Aorta (tissue), 5 donors: ENCODE measurements around the gene AP2A2. TPM values are rescaled to one million over a fixed set of nuclear protein-coding genes. Genes with fewer than 3 reads are reported as not detected.
A peak's percentile ranks its signal among the peaks of the same experiment; 100 is the strongest.

ENCODE experiments used
- ATAC-seq: fragments of 200-7000 bp; cut with Tn5 transposase; one replicate; pipeline ENCODE4 v1.9.1; 2022; ENCODE audit warnings: moderate library complexity; ENCODE audit not compliant: low FRiP score
- DNase-seq, 2 donors: peaks; one replicate each; pipeline ENCODE4 v3.0.0-alpha.2; 2020
- H3K27ac ChIP-seq, 2 donors: one replicate each; pipeline ENCODE4 v1.5.1; 2013; ENCODE audit warnings: low read length in 2 of 2, mild to moderate bottlenecking in 2 of 2, moderate library complexity in 2 of 2, control low read depth in 1 of 2, inconsistent platforms in 1 of 2, low read depth in 1 of 2
- H3K27me3 ChIP-seq, 2 donors: one replicate each; pipeline ENCODE4 v1.6.1; 2013; ENCODE audit warnings: control low read depth in 1 of 2, low read length in 1 of 2, mild to moderate bottlenecking in 1 of 2, moderate library complexity in 1 of 2; ENCODE audit not compliant: insufficient read depth in 2 of 2, control insufficient read depth in 1 of 2
- H3K36me3 ChIP-seq, 2 donors: one replicate each; pipeline ENCODE4 v1.6.1; 2013; ENCODE audit warnings: control low read depth in 1 of 2, low read length in 1 of 2, mild to moderate bottlenecking in 1 of 2; ENCODE audit not compliant: insufficient read depth in 2 of 2, control insufficient read depth in 1 of 2
- H3K4me1 ChIP-seq, 2 donors: one replicate each; pipeline ENCODE4 v1.6.1; 2013; ENCODE audit warnings: low read length in 2 of 2, control low read depth in 1 of 2, mild to moderate bottlenecking in 1 of 2, moderate library complexity in 1 of 2; ENCODE audit not compliant: insufficient read depth in 2 of 2, control insufficient read depth in 1 of 2
- H3K4me3 ChIP-seq, 2 donors: one replicate each; pipeline ENCODE4 v1.5.1; 2013; ENCODE audit warnings: low read length in 2 of 2, control low read depth in 1 of 2, mild to moderate bottlenecking in 1 of 2
- H3K9me3 ChIP-seq: one replicate; pipeline ENCODE4 v1.6.1; 2013; ENCODE audit warnings: mild to moderate bottlenecking, low read length; ENCODE audit not compliant: control insufficient read depth
- WGBS, 2 donors: extraction: QIAGEN DNeasy Blood & Tissue Kit; methylation state at CpG; one replicate each; pipeline ENCODE4 v1.1.7; 2013; 5-methylcytosine and 5-hydroxymethylcytosine counted together
- intact Hi-C, 2 donors: fragments of 100-400 bp; cut with DNase I; formaldehyde crosslinking; loops; one replicate each; pipeline versions ENCODE4 v1.14.2 to v1.15.0; 2022
- polyA plus RNA-seq, 2 donors: library from polyadenylated mRNA; stranded (reverse); fragments of 200-250 nt; gene quantifications; one replicate each; pipeline ENCODE4 v1.2.3, GENCODE V29; 2013
- total RNA-seq, 2 donors: library from RNA; stranded (reverse); fragmentation: NEBNext Ultra II Directional; extraction: Animal tissue kit (Norgen Biotek cat#: 25700); gene quantifications; one replicate each; pipeline ENCODE4 v1.2.1, GENCODE V29; 2021
- donor health status: healthy with polysubstance abuse.
- donor health status: Bipolar disorder and iron deficiency.
- donor health status: DM: no; HTN: no; CAD: no.
- donor health status: DM: no; HTN: no; CAD: no.
- donor health status: DM: yes; HTN: yes; CAD: no.

The AP2A2 gene
- total and polyA plus RNA-seq, 4 donors: 14.0 to 147 (median 70.3) TPM

DNA sequence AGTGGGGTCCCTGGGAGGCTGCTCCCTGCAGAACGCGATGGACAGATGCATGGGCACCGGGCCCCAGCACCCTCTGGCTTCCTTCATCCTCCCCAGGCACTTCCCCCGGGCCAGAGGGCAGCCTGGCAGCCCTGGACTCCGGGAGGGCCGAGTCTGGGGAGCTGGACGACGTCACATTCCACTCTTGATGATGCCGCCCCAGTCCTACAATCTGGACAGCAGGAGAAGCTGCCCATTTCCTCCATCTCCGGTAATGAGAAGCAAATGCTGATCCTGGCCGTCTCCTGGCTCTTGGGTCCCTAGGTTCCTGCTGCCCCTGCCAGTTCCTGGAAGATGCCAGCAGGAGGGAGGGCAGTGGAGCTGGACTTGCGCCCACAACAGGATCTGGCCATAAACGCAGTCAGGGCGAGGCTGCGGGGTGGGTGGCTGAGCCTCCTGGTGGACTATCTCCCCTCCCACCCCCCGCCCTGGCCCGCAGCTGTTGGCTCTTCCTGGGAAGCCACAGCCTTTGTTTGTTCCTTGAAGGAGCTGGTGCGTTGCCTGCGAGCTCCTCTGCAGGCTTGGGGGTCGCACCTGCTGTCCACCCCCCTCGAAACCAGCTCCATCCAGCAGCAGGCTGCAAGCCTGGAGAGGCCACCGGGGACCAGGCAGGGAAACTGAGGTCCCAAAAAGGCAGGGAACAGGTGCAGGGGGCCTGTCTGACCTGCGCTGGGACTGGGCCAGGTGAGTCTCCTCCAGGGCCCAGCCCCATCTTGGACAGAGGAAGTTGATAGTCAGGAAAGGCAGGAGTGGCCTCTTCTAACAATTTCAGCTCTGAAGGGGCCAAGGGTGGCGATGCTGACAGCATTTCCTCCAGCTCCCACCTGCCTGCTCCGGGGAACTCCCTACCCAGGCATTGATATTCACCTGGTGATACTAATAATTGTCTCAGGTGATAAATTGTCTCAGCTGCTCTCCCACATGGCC, 128.8 kb downstream of the AP2A2 start:
- intact Hi-C loops: loop anchor here in 1 of 2 donors (10.0 kb wide), 1 partner anchor 130 kb away; the partner anchor contains the start of gene AP2A2
- Histone ChIP-seq H3K4me3 (no peak overlapping the region), H3K36me3 (no peaks in the 10 kb centered on the region), H3K4me1 (no peaks in the 10 kb centered on the region), H3K27ac (no peak overlapping the region), H3K9me3 (no peaks in the 10 kb centered on the region), H3K27me3 (no peaks in the 10 kb centered on the region)
- ATAC-seq (no peak), DNase-seq (peak; percentile 43 to 70)
- WGBS, 2 donors: 40 to 41% methylated on average over 25 of the region's 25 CpGs

DNA sequence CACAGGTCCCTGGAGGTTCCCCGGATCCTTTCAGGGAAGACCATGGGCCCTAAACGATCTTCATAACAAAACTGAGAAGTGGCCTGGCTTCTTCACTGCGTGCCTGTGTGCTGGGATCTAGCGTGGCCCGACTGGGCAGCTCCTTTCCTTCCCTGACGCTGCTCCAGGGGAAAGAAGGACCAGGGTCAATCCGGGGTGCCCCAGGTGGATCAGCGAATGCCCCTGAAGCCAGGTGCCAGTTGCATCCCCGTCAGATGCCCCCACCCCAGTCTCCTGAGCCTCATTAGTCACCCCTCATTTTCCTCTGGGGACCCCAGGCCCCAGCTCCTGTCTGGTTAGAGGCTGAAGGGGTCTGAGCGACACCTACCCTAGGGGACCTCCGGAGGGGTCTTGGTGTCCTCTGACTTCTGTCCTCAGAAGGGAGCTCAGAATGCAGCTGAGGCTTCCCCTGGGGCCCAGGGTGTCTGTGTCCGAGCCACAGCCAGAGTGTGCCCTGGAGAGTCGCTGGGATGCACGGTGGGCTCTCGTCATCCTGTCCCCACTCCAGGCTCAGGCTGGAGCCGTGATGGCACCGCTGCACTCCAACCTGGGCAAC, 129.5 kb downstream of the AP2A2 start:
- ATAC-seq (no peak), DNase-seq (peak in 1 of 2 donors; percentile 42)
- Histone ChIP-seq H3K27me3 (no peaks in the 10 kb centered on the region), H3K4me3 (no peak overlapping the region), H3K4me1 (no peaks in the 10 kb centered on the region), H3K36me3 (no peaks in the 10 kb centered on the region), H3K27ac (no peak overlapping the region), H3K9me3 (no peaks in the 10 kb centered on the region)
- WGBS, 2 donors: 90 to 91% methylated on average over 17 of the region's 17 CpGs
- intact Hi-C loops: loop anchor here in 1 of 2 donors (10.0 kb wide), 1 partner anchor 130 kb away; the partner anchor contains the start of gene AP2A2

- Histone ChIP-seq H3K9me3 (no peaks in the 10 kb centered on the region), H3K4me3 (no peak overlapping the region), H3K27ac (no peak overlapping the region), H3K27me3 (no peaks in the 10 kb centered on the region), H3K4me1 (no peaks in the 10 kb centered on the region), H3K36me3 (no peaks in the 10 kb centered on the region)
- ATAC-seq (no peak), DNase-seq (peak in 1 of 2 donors; percentile 74)
- WGBS, 2 donors: 78 to 79% methylated on average over 45 to 46 of the region's 46 CpGs
- intact Hi-C loops: loop anchor here in 1 of 2 donors (10.0 kb wide), 1 partner anchor 131 kb away; the partner anchor contains the start of gene AP2A2
These were observed 130.5 kb downstream of the AP2A2 start for GRCh38 chr11:1055990-1056771.

- ATAC-seq: no peak
- no peak for DNase-seq
- no peaks in the 10 kb centered on the region for H3K27me3 ChIP-seq
- no peak overlapping the region for H3K27ac ChIP-seq
- H3K4me3 ChIP-seq: no peak overlapping the region
- H3K36me3 ChIP-seq: no peaks in the 10 kb centered on the region
- 82 to 85% methylated on average over 16 of the region's 16 CpGs for WGBS, 2 donors
- H3K9me3 ChIP-seq: no peaks in the 10 kb centered on the region
- no peaks in the 10 kb centered on the region for H3K4me1 ChIP-seq
- intact Hi-C loops: loop anchor here in 1 of 2 donors (10.0 kb wide), 1 partner anchor 133 kb away; the partner anchor contains the start of gene AP2A2
These were observed 132.1 kb downstream of the AP2A2 start for GRCh38 chr11:1057806-1058205.

DNA sequence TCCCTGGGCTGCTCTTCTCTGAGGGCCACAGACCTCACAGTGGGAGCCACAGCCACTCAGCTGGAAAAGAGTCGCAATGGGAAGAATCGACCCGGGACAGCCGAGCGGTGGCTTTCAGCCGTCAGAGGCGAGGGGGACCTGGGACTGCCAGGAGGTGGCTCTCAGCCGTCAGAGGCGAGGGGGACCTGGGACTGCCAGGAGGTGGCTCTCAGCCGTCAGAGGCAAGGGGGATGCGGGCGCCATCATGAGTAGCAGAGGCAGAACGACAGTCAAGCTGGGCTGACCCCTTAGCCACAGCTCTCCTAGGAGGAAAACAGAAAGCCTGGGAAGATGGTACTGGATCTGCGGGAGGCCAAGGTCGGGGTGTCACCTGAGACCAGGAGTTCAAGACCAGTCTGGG, 134.1 kb downstream of the AP2A2 start:
- H3K4me3 ChIP-seq: no peak overlapping the region
- no peaks in the 10 kb centered on the region for H3K9me3 ChIP-seq
- intact Hi-C loops: loop anchor here in 1 of 2 donors (10.0 kb wide), 1 partner anchor 135 kb away; the partner anchor contains the start of gene AP2A2
- DNase-seq: no peak
- no peaks in the 10 kb centered on the region for H3K36me3 ChIP-seq
- 65 to 83% methylated on average over 13 to 15 of the region's 15 CpGs for WGBS, 2 donors
- ATAC-seq: peak; percentile 12
- no peaks in the 10 kb centered on the region for H3K27me3 ChIP-seq
- H3K27ac ChIP-seq: no peak overlapping the region
- no peaks in the 10 kb centered on the region for H3K4me1 ChIP-seq

DNA sequence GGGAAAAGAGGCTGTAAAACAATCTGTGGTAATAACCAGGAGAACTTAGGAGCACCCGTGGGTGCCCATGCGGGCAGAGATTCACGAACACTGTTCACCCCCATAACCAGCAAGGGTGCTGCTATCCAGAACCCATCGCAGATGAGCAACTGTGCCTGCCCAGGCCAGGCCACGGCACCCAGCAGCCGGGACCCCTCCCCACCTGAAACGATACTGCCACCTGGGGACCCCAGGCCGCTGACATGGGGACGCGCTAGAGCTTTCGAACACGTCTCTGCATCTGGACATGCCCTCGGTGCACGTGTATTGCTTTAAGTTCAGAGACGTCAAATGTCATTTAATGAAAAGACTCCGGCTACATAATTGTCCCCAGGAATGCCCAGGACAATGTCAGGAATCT, 134.7 kb downstream of the AP2A2 start:
- DNase-seq (no peak), ATAC-seq (no peak)
- Histone ChIP-seq H3K4me3 (no peak overlapping the region), H3K27ac (no peak overlapping the region), H3K36me3 (no peaks in the 10 kb centered on the region), H3K9me3 (no peaks in the 10 kb centered on the region), H3K4me1 (no peaks in the 10 kb centered on the region), H3K27me3 (no peaks in the 10 kb centered on the region)
- intact Hi-C loops: no loop called here
- WGBS, 2 donors: 84% methylated on average over 16 of the region's 16 CpGs

GRCh38 chr11:1060852-1061616, 135.4 kb downstream of the AP2A2 start:
- WGBS, 2 donors: 61 to 62% methylated on average over 18 of the region's 18 CpGs
- Histone ChIP-seq H3K27ac (no peak overlapping the region), H3K36me3 (no peaks in the 10 kb centered on the region), H3K27me3 (no peaks in the 10 kb centered on the region), H3K9me3 (no peaks in the 10 kb centered on the region), H3K4me3 (no peak overlapping the region), H3K4me1 (no peaks in the 10 kb centered on the region)
- DNase-seq (peak in 1 of 2 donors; percentile 59), ATAC-seq (peak; percentile 19)
- intact Hi-C loops: no loop called here
